HepG2 (cell line): ENCODE measurements around the gene NTMT1. TPM values are rescaled to one million over a fixed set of nuclear protein-coding genes. Genes with fewer than 3 reads are reported as not detected.
A peak's percentile ranks its signal among the peaks of the same experiment; 100 is the strongest.

Experiments
- ATAC-seq: fragments of 200-7000 bp; cut with Tn5 transposase; 3 replicates; pipeline ENCODE4 v1.9.1; 2020; ENCODE audit warnings: mild to moderate bottlenecking, moderate library complexity
- BruUV-seq: library from RNA; stranded (reverse); fragments of 400-500 nt; replicated peaks from 2 replicates; lab custom pipeline; 2021; lab: Mats Ljungman, UMichigan
- CTCF ChIA-PET: fragments of 300-600 bp; formaldehyde crosslinking; extraction: SDS; loops from one replicate; lab custom pipeline; 2021; ENCODE audit warnings: low total read pairs, inconsistent platforms, low intra/inter-chr PET ratio; lab: Yijun Ruan, JAX
- POLR2A ChIA-PET: fragments of 350-600 bp; sonication (Branson Sonifier 250); formaldehyde crosslinking; loops from one replicate; lab custom pipeline; 2020; ENCODE audit warnings: antibody characterized with exemption, inconsistent platforms; lab: Yijun Ruan, JAX
- DNase-seq: peaks from one replicate; pipeline ENCODE4 v3.0.0-alpha.2; 2015; ENCODE audit warnings: low spot score
- FAIRE-seq: peaks from 3 replicates; lab custom pipeline; 2011; peaks lifted over from hg19 to GRCh38; lab: Jason Lieb, UNC
- H2AFZ ChIP-seq: one replicate; pipeline ENCODE4 v1.6.1; 2011; ENCODE audit warnings: low read length, inconsistent platforms
- H3K27ac ChIP-seq: fragments of 300-600 bp; 3 replicates; pipeline ENCODE4 v1.8.0; 2011; ENCODE audit warnings: mixed run types, mild to moderate bottlenecking, mixed read lengths, low read length, inconsistent platforms; ENCODE audit not compliant: insufficient read depth; ENCODE audit errors: extremely low read length
- H3K27me3 ChIP-seq, 2 experiments: fragments of 200-600 bp in 1 of 2; 2 replicates in 1 of 2; 3 replicates in 1 of 2; pipeline versions ENCODE4 v1.6.0 to v1.8.0; 2011; ENCODE audit warnings: low read length in 2 of 2, mild to moderate bottlenecking in 2 of 2, moderate library complexity in 2 of 2, inconsistent platforms in 1 of 2; ENCODE audit not compliant: insufficient read depth in 2 of 2, control insufficient read depth in 1 of 2
- H3K36me3 ChIP-seq, 2 experiments: fragments of 200-600 bp in 1 of 2; replicated peaks in 1 of 2; 2 replicates in 1 of 2; 3 replicates in 1 of 2; pipeline versions ENCODE4 v1.5.1 to v1.8.0; 2011; ENCODE audit warnings: low read length in 2 of 2, inconsistent platforms in 1 of 2; ENCODE audit not compliant: insufficient read depth in 2 of 2, control insufficient read depth in 1 of 2
- H3K4me1 ChIP-seq: 2 replicates; pipeline ENCODE4 v1.5.1; 2012; ENCODE audit warnings: low read length, inconsistent platforms; ENCODE audit not compliant: insufficient read depth
- H3K4me2 ChIP-seq: 2 replicates; pipeline ENCODE4 v1.6.0; 2011; ENCODE audit warnings: low read depth, low read length, inconsistent platforms
- H3K4me3 ChIP-seq, 3 experiments: fragments of 200-600 bp in 1 of 3; sonication (generic), shearing (Covaris generic) in 1 of 3; replicated peaks in 1 of 3; 2 replicates each; pipeline ENCODE4 v1.5.1; 2011 to 2016; ENCODE audit warnings: low read length in 3 of 3, inconsistent platforms in 2 of 3, low read depth in 2 of 3, mild to moderate bottlenecking in 2 of 3, control low read depth in 1 of 3, mixed read lengths in 1 of 3; ENCODE audit not compliant: insufficient read depth in 1 of 3
- H3K79me2 ChIP-seq: one replicate; pipeline ENCODE4 v1.6.1; 2011; ENCODE audit warnings: low read length, inconsistent platforms; ENCODE audit not compliant: insufficient read depth
- H3K9ac ChIP-seq: 2 replicates; pipeline ENCODE4 v1.6.0; 2011; ENCODE audit warnings: mild to moderate bottlenecking, low read depth, low read length, inconsistent platforms; ENCODE audit not compliant: insufficient read depth
- H3K9me3 ChIP-seq: 2 replicates; pipeline ENCODE4 v1.5.1; 2012; ENCODE audit warnings: mild to moderate bottlenecking, low read length
- H4K20me1 ChIP-seq: 2 replicates; pipeline ENCODE4 v1.6.0; 2011; ENCODE audit warnings: inconsistent platforms, mild to moderate bottlenecking, low read length, moderate library complexity; ENCODE audit not compliant: insufficient read depth
- BRD4 ChIP-seq: sonication (generic); formaldehyde crosslinking; IDR thresholded peaks from 2 replicates; pipeline ENCODE4 v1.4.0; 2020; ENCODE audit warnings: missing genetic modification reagents
- GLI4 ChIP-seq: sonication (generic); formaldehyde crosslinking; IDR thresholded peaks from 2 replicates; pipeline ENCODE4 v1.5.1; 2020; ENCODE audit warnings: missing genetic modification reagents, mild to moderate bottlenecking, moderate library complexity, borderline replicate concordance
- HNF4G ChIP-seq, 2 experiments: sonication (generic) in 1 of 2; formaldehyde crosslinking in 1 of 2; IDR thresholded peaks; 2 replicates each; pipeline versions ENCODE4 v1.4.0 to v1.6.1; 2011 to 2020; ENCODE audit warnings: borderline replicate concordance in 2 of 2, low read depth in 2 of 2, mild to moderate bottlenecking in 2 of 2, low read length in 1 of 2, missing genetic modification reagents in 1 of 2, moderate library complexity in 1 of 2
- KMT2B ChIP-seq: IDR thresholded peaks from 2 replicates; pipeline ENCODE4 v1.6.1; 2016; ENCODE audit warnings: missing genetic modification reagents, missing compliant biosample characterization
- MIER2 ChIP-seq: IDR thresholded peaks from 2 replicates; pipeline ENCODE4 v1.6.1; 2016; ENCODE audit warnings: missing biosample characterization, missing genetic modification reagents
- MLLT10 ChIP-seq: sonication (generic); formaldehyde crosslinking; IDR thresholded peaks from 2 replicates; pipeline ENCODE4 v1.4.0; 2020; ENCODE audit warnings: missing genetic modification reagents
- NR2C2 ChIP-seq: sonication (generic); formaldehyde crosslinking; IDR thresholded peaks from 2 replicates; pipeline ENCODE4 v1.4.0; 2020; ENCODE audit warnings: missing genetic modification reagents, mild to moderate bottlenecking, moderate library complexity, borderline replicate concordance
- PHF20 ChIP-seq: sonication (generic); formaldehyde crosslinking; IDR thresholded peaks from 2 replicates; pipeline ENCODE4 v1.5.0; 2020; ENCODE audit warnings: mild to moderate bottlenecking, missing genetic modification reagents
- POLR2A ChIP-seq, 2 experiments: IDR thresholded peaks; 2 replicates each; pipeline ENCODE4 v1.6.1; 2011; ENCODE audit warnings: low read depth in 2 of 2, low read length in 2 of 2, mild to moderate bottlenecking in 1 of 2, moderate library complexity in 1 of 2; ENCODE audit not compliant: insufficient read depth in 1 of 2
- PPARG ChIP-seq: conservative IDR thresholded peaks from 2 replicates; pipeline ENCODE4 v1.6.1; 2016; ENCODE audit warnings: missing biosample characterization, missing genetic modification reagents
- RAD51 ChIP-seq: fragments of 450-650 bp; IDR thresholded peaks from 2 replicates; pipeline ENCODE4 v1.6.1; 2016; ENCODE audit warnings: borderline replicate concordance
- SAP130 ChIP-seq: IDR thresholded peaks from 2 replicates; pipeline ENCODE4 v1.6.1; 2016; ENCODE audit warnings: low read depth
- SP140L ChIP-seq: sonication (generic); formaldehyde crosslinking; IDR thresholded peaks from 2 replicates; pipeline ENCODE4 v1.4.0; 2020; ENCODE audit warnings: missing genetic modification reagents, borderline replicate concordance
- SYNCRIP ChIP-seq: fragments of 200-400 bp; formaldehyde crosslinking; IDR thresholded peaks from 2 replicates; pipeline ENCODE4 v1.6.1; 2018; ENCODE audit warnings: mild to moderate bottlenecking, low read depth, low read length; ENCODE audit not compliant: insufficient read depth
- ZNF329 ChIP-seq: sonication (generic); formaldehyde crosslinking; IDR thresholded peaks from 2 replicates; pipeline ENCODE4 v1.9.0; 2021; ENCODE audit warnings: low read depth, mild to moderate bottlenecking, missing genetic modification reagents
- ZNF468 ChIP-seq: sonication (generic); formaldehyde crosslinking; IDR thresholded peaks from 2 replicates; pipeline ENCODE4 v1.8.0; 2022; ENCODE audit warnings: mild to moderate bottlenecking, moderate library complexity, missing genetic modification reagents
- ZNF562 ChIP-seq: sonication (generic); formaldehyde crosslinking; IDR thresholded peaks from 2 replicates; pipeline ENCODE4 v1.8.0; 2022; ENCODE audit warnings: missing genetic modification reagents, borderline replicate concordance
- ZNF615 ChIP-seq: sonication (generic); formaldehyde crosslinking; IDR thresholded peaks from 2 replicates; pipeline ENCODE4 v1.5.0; 2020; ENCODE audit warnings: mild to moderate bottlenecking, missing genetic modification reagents, borderline replicate concordance
- ZSCAN29 ChIP-seq: sonication (generic); formaldehyde crosslinking; conservative IDR thresholded peaks from 2 replicates; pipeline ENCODE4 v1.4.0; 2020; ENCODE audit warnings: mild to moderate bottlenecking, missing genetic modification reagents
- WGBS: methylation state at CpG from one replicate; pipeline ENCODE4 v1.1.6; 2017; ENCODE audit warnings: low lambda C conversion rate; 5-methylcytosine and 5-hydroxymethylcytosine counted together
- in situ Hi-C: cut with HindIII; loops from 2 replicates; pipeline ENCODE4 v1.10.0; 2017; ENCODE audit warnings: low pct_unique_long_range_greater_than_20kb; ENCODE audit not compliant: extremely low pct_ligation_motif_present
- intact Hi-C: fragments of 100-400 bp; cut with micrococcal nuclease; formaldehyde crosslinking; loops from one replicate; pipeline ENCODE4 v1.10.0; 2022; ENCODE audit not compliant: unreplicated experiment
- polyA plus RNA-seq, 8 experiments: library from polyadenylated mRNA; depleted of rRNA in 3 of 8; stranded (reverse) in 7 of 8; unstranded in 1 of 8; fragments of >200 nt; fragmentation: Illumina TruSeq in 4 of 8; extraction: Trizol in 4 of 8; gene quantifications; 2 replicates each; pipeline versions ENCODE4 v1.2.1 to v1.2.3, GENCODE V29; 2011 to 2016; ENCODE audit warnings: low read depth in 4 of 8, missing spikeins in 1 of 8, mixed read lengths in 1 of 8; ENCODE audit not compliant: insufficient read depth in 1 of 8
- total RNA-seq, 5 experiments: library from RNA; depleted of rRNA; stranded (reverse); fragments of >200 nt; fragmentation: Illumina TruSeq; extraction: Trizol; gene quantifications; 2 replicates each; pipeline ENCODE4 v1.2.3, GENCODE V29; 2016; ENCODE audit warnings: low read depth in 1 of 5
- TF ChIP-seq, protein P1 (sequence below): sonication (generic); formaldehyde crosslinking; IDR thresholded peaks from 2 replicates; pipeline ENCODE4 v1.8.1; 2023; ENCODE audit warnings: missing genetic modification reagents, mild to moderate bottlenecking, borderline replicate concordance
- TF ChIP-seq, protein P2 (sequence below): sonication (generic); formaldehyde crosslinking; IDR thresholded peaks from 2 replicates; pipeline ENCODE4 v1.4.0; 2020; ENCODE audit warnings: mild to moderate bottlenecking, missing genetic modification reagents

Gene NTMT1
- total and polyA plus RNA-seq, 2 of the 13 experiments (the other 11 are each of a cell fraction or from before 2014, with no cell fraction given), result 49.1 to 53.8 TPM

DNA sequence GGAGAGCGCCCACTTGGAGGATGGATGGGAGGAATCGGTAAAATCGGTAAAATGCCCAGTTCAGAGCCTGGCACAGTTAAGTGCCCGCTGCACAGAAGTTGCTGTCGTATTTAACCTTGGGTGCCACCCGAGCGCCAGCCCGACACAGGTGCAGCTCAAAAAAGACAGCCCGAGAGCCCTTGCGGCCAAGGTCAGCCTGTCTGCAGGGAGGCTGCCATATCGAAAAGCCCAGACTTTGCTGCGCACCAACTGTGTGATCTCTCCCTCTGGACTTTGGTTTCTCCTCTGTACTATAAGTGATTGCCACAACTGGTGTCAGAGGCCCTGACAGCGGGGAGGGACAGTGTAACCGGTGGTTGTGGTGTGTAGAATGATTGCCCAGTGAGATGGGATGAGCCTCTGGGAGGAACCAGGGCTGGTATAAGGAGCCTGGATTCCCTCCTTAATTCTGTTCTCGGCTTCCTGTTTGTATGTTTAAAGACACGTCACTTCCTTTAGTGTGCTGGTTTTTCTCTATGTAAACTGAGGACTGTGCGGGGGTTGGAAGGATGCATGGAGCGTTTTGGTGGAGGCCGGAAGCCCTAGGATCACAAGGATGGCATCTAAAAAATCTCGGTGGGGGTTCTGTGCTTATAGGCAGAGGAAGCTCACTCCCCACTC lies 792 bp downstream of the NTMT1 start:
- POLR2A ChIA-PET, result interaction anchor here (1.0 to 4.0 kb wide), 11 partner anchors 12 to 487 kb away, joined by 3 to 50 read pairs (median 4); partner anchors contain the start of gene IER5L
- Histone ChIP-seq H3K27me3 (peaks cover 0 to 3% of the 10 kb centered on the region in 2 experiments; a peak in 2 of 5 replicates), H3K4me3 (peak overlapping the region; percentile 69 to 89 (median 85)), H3K36me3 (peaks cover 8 to 33% of the 10 kb centered on the region in 2 experiments), H3K9me3 (no peaks in the 10 kb centered on the region), H3K27ac (peak overlapping the region; percentile 95), H3K9ac (peak overlapping the region; percentile 92), H3K4me1 (peaks cover 66% of the 10 kb centered on the region), H3K79me2 (peaks cover 57% of the 10 kb centered on the region), H3K4me2 (peak overlapping the region; percentile 98), H2AFZ (no peak overlapping the region), H4K20me1 (peaks cover 50% of the 10 kb centered on the region)
- 3% methylated on average over 14 of the region's 20 CpGs for WGBS
- DNase-seq (peak; percentile 77), ATAC-seq (peak; percentile 80), FAIRE-seq (peak; percentile 32)
- BruUV-seq, result no TSS peak
- CTCF ChIA-PET, result no interaction called here
- intact Hi-C loops, result loop anchor here (10.0 kb wide), 1 partner anchor 452 kb away; the partner anchor contains the start of gene IER5L
- in situ Hi-C loops, result no loop called here
- TF ChIP-seq SYNCRIP (no peak), NR2C2 (0 out of 2 replicates have a peak, but pooled peaks have one; percentile 7), KMT2B (CRISPR knock-in tag) (no peak), PPARG (0 out of 2 replicates have a peak, but pooled peaks have one; percentile 21), BRD4 (CRISPR knock-in tag) (0 out of 2 replicates have a peak, but pooled peaks have one; percentile 27), ZNF615 (CRISPR knock-in tag) (no peak), ZSCAN29 (CRISPR knock-in tag) (peak; percentile 87), PHF20 (CRISPR knock-in tag) (0 out of 2 replicates have a peak, but pooled peaks have one; percentile 2), HNF4G (IDR thresholded peaks at IDR 0.05; ENCODE audit: borderline replicate concordance, low read depth, low read length) (peak; percentile 75), HNF4G (CRISPR knock-in tag; IDR thresholded peaks at IDR 0.05; ENCODE audit: borderline replicate concordance, low read depth) (peak; percentile 51; the same call in 1 of the 2 replicates), SP140L (CRISPR knock-in tag) (no peak), MLLT10 (CRISPR knock-in tag) (0 out of 2 replicates have a peak, but pooled peaks have one; percentile 20), ZNF329 (CRISPR knock-in tag) (no peak), POLR2A (IDR thresholded peaks at IDR 0.05; ENCODE audit: insufficient read depth in 1 of 2, low read depth in 2 of 2, low read length in 2 of 2) (peak; percentile 31 to 73; a peak in 3 of 4 replicates), ZNF468 (0 out of 2 replicates have a peak, but pooled peaks have one; percentile 15), SAP130 (CRISPR knock-in tag) (peak; percentile 45), ZNF562 (CRISPR knock-in tag) (no peak), RAD51 (no peak), MIER2 (CRISPR knock-in tag) (no peak), GLI4 (CRISPR knock-in tag) (peak; percentile 69; the same call in 1 of the 2 replicates)
- TF ChIP-seq, protein P1, sequence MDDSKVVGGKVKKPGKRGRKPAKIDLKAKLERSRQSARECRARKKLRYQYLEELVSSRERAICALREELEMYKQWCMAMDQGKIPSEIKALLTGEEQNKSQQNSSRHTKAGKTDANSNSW (CRISPR knock-in tag), result peak; percentile 57; the same call in 1 of the 2 replicates
- TF ChIP-seq, protein P2, sequence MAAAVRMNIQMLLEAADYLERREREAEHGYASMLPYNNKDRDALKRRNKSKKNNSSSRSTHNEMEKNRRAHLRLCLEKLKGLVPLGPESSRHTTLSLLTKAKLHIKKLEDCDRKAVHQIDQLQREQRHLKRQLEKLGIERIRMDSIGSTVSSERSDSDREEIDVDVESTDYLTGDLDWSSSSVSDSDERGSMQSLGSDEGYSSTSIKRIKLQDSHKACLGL, result peak; percentile 12; the same call in 1 of the 2 replicates
